ENCODE results near the gene KRT74. TPM values are rescaled to one million over a fixed set of nuclear protein-coding genes. Genes with fewer than 3 reads are reported as not detected.

The KRT74 gene
- total and polyA plus RNA-seq, 12 donors = 0.62 TPM; not detected in 11

DNA sequence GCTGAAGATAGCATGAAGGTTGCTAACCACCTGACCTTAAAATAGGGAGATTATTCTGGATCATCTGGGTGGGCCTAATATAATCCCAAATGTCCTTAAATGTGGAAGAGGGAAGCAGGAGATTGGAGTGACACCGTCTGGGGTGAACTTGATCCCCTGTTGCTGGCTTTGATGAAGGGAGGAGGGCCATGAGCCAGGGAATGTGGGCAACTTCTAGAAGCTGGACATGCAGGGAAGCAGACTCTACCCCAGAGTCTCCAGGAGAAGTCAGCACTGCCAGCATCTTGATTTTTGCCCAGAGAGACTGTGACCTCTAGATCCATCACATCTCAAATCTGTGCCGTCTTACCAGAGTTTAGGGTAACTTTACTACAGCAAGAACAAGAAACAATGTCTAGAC, 44.2 kb downstream of the KRT74 start:
- WGBS, 2 donors = 88 to 93% methylated on average over 2 of the region's 2 CpGs
- no peak for DNase-seq

GRCh38 chr12:52528641-52529143, 45.0 kb downstream of the KRT74 start:
- intact Hi-C loops (cut with DNase I) = no loop called here

More for the DNA sequence above, 44.2 kb downstream of the KRT74 start:
- Histone ChIP-seq H3K27ac (no peak overlapping the region), H3K27me3 (peaks cover 0 to 3% (median 0%) of the 10 kb centered on the region in 7 donors), H3K36me3 (no peaks in the 10 kb centered on the region), H3K9me3 (no peaks in the 10 kb centered on the region), H3K4me1 (peaks cover 0 to 4% (median 0%) of the 10 kb centered on the region in 9 donors), H3K4me3 (no peak overlapping the region)
- intact Hi-C loops (cut with DNase I) = no loop called here
- TF ChIP-seq, protein P1, sequence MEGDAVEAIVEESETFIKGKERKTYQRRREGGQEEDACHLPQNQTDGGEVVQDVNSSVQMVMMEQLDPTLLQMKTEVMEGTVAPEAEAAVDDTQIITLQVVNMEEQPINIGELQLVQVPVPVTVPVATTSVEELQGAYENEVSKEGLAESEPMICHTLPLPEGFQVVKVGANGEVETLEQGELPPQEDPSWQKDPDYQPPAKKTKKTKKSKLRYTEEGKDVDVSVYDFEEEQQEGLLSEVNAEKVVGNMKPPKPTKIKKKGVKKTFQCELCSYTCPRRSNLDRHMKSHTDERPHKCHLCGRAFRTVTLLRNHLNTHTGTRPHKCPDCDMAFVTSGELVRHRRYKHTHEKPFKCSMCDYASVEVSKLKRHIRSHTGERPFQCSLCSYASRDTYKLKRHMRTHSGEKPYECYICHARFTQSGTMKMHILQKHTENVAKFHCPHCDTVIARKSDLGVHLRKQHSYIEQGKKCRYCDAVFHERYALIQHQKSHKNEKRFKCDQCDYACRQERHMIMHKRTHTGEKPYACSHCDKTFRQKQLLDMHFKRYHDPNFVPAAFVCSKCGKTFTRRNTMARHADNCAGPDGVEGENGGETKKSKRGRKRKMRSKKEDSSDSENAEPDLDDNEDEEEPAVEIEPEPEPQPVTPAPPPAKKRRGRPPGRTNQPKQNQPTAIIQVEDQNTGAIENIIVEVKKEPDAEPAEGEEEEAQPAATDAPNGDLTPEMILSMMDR (IDR thresholded peaks at IDR 0.05) = no peak
- no peak for ATAC-seq

DNA sequence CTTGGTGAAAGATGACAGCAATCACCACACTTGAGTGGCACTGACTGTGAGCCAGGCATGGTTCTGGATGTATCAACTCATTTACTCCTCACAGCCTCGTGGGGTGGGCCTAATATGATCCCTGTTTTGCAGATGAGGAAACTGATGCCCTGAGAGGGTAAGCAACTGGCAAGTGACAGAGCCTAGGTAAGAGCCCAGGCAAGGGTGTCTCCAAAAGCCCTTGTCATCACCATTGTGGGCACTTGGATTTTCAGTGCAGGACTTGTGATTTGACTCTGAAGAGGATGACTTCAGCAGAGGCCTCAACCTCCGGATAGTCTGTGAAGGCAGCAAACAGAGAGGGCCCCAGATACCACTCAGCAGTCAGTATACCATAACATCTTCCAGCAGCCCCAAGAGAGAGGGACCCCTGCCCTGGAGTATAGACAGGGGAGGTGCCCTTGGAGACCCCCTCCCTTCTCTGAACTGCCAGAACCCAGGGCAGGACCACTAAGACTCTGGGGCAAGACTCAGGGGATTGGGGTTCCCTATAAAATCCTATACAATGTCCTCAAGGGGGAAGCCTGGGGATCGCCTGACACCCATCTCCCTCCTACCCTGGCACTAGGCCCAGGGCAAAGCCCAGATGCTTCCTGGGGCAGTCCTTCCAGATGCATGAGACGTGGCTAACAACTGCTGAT, 46.4 kb downstream of the KRT74 start:
- DNase-seq = no peak
- WGBS, 2 donors = 45 to 80% methylated on average over 4 of the region's 4 CpGs
- ATAC-seq = no peak

More at GRCh38 chr12:52528641-52529143, 45.0 kb downstream of the KRT74 start:
- Histone ChIP-seq H3K9me3 (no peaks in the 10 kb centered on the region), H3K27ac (no peak overlapping the region), H3K4me1 (peaks cover 0 to 4% (median 0%) of the 10 kb centered on the region in 9 donors), H3K36me3 (no peaks in the 10 kb centered on the region), H3K4me3 (no peak overlapping the region), H3K27me3 (peaks cover 0 to 10% (median 0%) of the 10 kb centered on the region in 7 donors)
- ATAC-seq (no peak), DNase-seq (no peak)
- 84 to 87% methylated on average over 8 of the region's 8 CpGs for WGBS, 2 donors
- TF ChIP-seq, protein P1 (IDR thresholded peaks at IDR 0.05) = no peak

GRCh38 chr12:52526511-52526951, 47.1 kb downstream of the KRT74 start:
- Histone ChIP-seq H3K27me3 (peaks cover 0 to 15% (median 0%) of the 10 kb centered on the region in 7 donors), H3K4me3 (no peak overlapping the region), H3K27ac (no peak overlapping the region), H3K4me1 (peaks cover 0 to 4% (median 0%) of the 10 kb centered on the region in 9 donors), H3K9me3 (no peaks in the 10 kb centered on the region), H3K36me3 (no peaks in the 10 kb centered on the region)
- no peak for ATAC-seq
- TF ChIP-seq, protein P1 (IDR thresholded peaks at IDR 0.05) = no peak
- DNase-seq = no peak
- intact Hi-C loops (cut with DNase I) = no loop called here
- 69 to 71% methylated on average over 8 of the region's 8 CpGs for WGBS, 2 donors

More for the DNA sequence above, 46.4 kb downstream of the KRT74 start:
- Histone ChIP-seq H3K4me3 (no peak overlapping the region), H3K36me3 (no peaks in the 10 kb centered on the region), H3K4me1 (peaks cover 0 to 4% (median 0%) of the 10 kb centered on the region in 9 donors), H3K27ac (no peak overlapping the region), H3K27me3 (peaks cover 0 to 13% (median 0%) of the 10 kb centered on the region in 7 donors), H3K9me3 (no peaks in the 10 kb centered on the region)
- intact Hi-C loops (cut with DNase I) = no loop called here
- TF ChIP-seq, protein P1 (IDR thresholded peaks at IDR 0.05) = no peak

Measured in heart right ventricle (tissue), 16 donors.